Mammary epithelial cell (primary cell): ENCODE results near the gene FGFRL1.
"Not testable (repeated sequence)": the region's sequence is repeated elsewhere in the genome, so short reads cannot be mapped to it uniquely, and the experiment has no call there.

Source experiments
- CTCF ChIP-seq, 2 donors: IDR thresholded peaks in 1 of 2; conservative IDR thresholded peaks in 1 of 2; 2 replicates each; pipeline ENCODE4 v1.5.1; 2011 to 2012; ENCODE audit warnings: inconsistent platforms in 2 of 2, low read length in 2 of 2, mild to moderate bottlenecking in 2 of 2, control low read depth in 1 of 2, low read depth in 1 of 2; ENCODE audit not compliant: insufficient read depth in 1 of 2; ENCODE audit errors: extremely low read depth in 1 of 2
- EZH2 ChIP-seq: IDR thresholded peaks from 2 replicates; pipeline ENCODE4 v1.6.1; 2012; ENCODE audit warnings: low read length, inconsistent platforms, borderline replicate concordance

GRCh38 chr4:976016-976415 is 35.4 kb upstream of the FGFRL1 start:
- TF ChIP-seq CTCF (conservative IDR thresholded peaks at IDR 0.05 in 1 of 2, IDR thresholded peaks at IDR 0.05 in 1 of 2; ENCODE audit: extremely low read depth in 1 of 2, insufficient read depth in 1 of 2, low read depth in 1 of 2, low read length in 2 of 2); EZH2: not testable (repeated sequence)
